GM21360 (cell line): ENCODE data around the gene PIK3R3.

Experiments used
- ATAC-seq: cut with Tn5 transposase; IDR thresholded peaks from one replicate; pipeline ENCODE4 v1.9.1; 2021; ENCODE audit warnings: mild to moderate bottlenecking, moderate library complexity; ENCODE audit not compliant: unreplicated experiment

The PIK3R3 gene

GRCh38 chr1:46158312-46159281, 26.2 kb upstream of the PIK3R3 start:
- ATAC-seq, result no peak

GRCh38 chr1:46157916-46158311, 25.5 kb upstream of the PIK3R3 start:
- no peak for ATAC-seq

- no peak for ATAC-seq
These were observed 21.3 kb upstream of the PIK3R3 start for GRCh38 chr1:46153732-46154131.

- ATAC-seq, result no peak
These were observed 20.8 kb upstream of the PIK3R3 start for GRCh38 chr1:46153228-46153627.

- ATAC-seq, result no peak
These were observed 19.6 kb upstream of the PIK3R3 start for GRCh38 chr1:46152016-46152415.

- no peak for ATAC-seq
These were observed 17.7 kb upstream of the PIK3R3 start for GRCh38 chr1:46150085-46150484.

- ATAC-seq, result no peak
These were observed 15.9 kb upstream of the PIK3R3 start for GRCh38 chr1:46148318-46148717.

- no peak for ATAC-seq
These were observed 5.5 kb upstream of the PIK3R3 start for GRCh38 chr1:46137916-46138315.

GRCh38 chr1:46136711-46137110, 4.3 kb upstream of the PIK3R3 start:
- no peak for ATAC-seq

GRCh38 chr1:46134660-46135331, 2.4 kb upstream of the PIK3R3 start:
- no peak for ATAC-seq

GRCh38 chr1:46133781-46134350, 1.4 kb upstream of the PIK3R3 start:
- ATAC-seq, result no peak

- peak; percentile 48 for ATAC-seq
These were observed 791 bp upstream of the PIK3R3 start for GRCh38 chr1:46133181-46133658.

GRCh38 chr1:46131712-46132528, 509 bp downstream of the PIK3R3 start:
- ATAC-seq, result no peak

- ATAC-seq, result no peak
These were observed 1.3 kb downstream of the PIK3R3 start for GRCh38 chr1:46131093-46131492.

- ATAC-seq, result no peak
These were observed 1.8 kb downstream of the PIK3R3 start for GRCh38 chr1:46130606-46131005.

- ATAC-seq, result no peak
These were observed 2.3 kb downstream of the PIK3R3 start for GRCh38 chr1:46130121-46130520.

- no peak for ATAC-seq
These were observed 4.1 kb downstream of the PIK3R3 start for GRCh38 chr1:46128344-46128743.

- ATAC-seq, result no peak
These were observed 13.6 kb downstream of the PIK3R3 start for GRCh38 chr1:46118856-46119255.

- no peak for ATAC-seq
These were observed 14.5 kb downstream of the PIK3R3 start for GRCh38 chr1:46117810-46118494.

GRCh38 chr1:46114925-46115603, 17.4 kb downstream of the PIK3R3 start:
- ATAC-seq, result no peak
